GM18526 (cell line): Measurements from ENCODE around the gene CDC20.

Experiments
- POLR2A ChIP-seq: IDR thresholded peaks from 3 replicates; pipeline ENCODE4 v1.6.1; 2011; ENCODE audit not compliant: insufficient read length; ENCODE audit errors: extremely low read depth

Gene CDC20

GRCh38 chr1:43358746-43359693 lies at the start of gene CDC20:
CDC20 (plus strand) TSS chr1:43358981; CDS start chr1:43359216, 235 bp downstream.
- TF ChIP-seq POLR2A: peak; percentile 75

- TF ChIP-seq POLR2A: no peak
Measured at GRCh38 chr1:43309405-43310025, 49.3 kb upstream of the CDC20 start.

GRCh38 chr1:43311521-43311920 lies 47.3 kb upstream of the CDC20 start:
- TF ChIP-seq POLR2A: no peak

GRCh38 chr1:43312212-43312623 lies 46.6 kb upstream of the CDC20 start:
- TF ChIP-seq POLR2A: no peak

- TF ChIP-seq POLR2A: no peak
Measured at GRCh38 chr1:43312663-43313515, 45.9 kb upstream of the CDC20 start.

GRCh38 chr1:43313771-43314170 lies 45.0 kb upstream of the CDC20 start:
- TF ChIP-seq POLR2A: no peak

GRCh38 chr1:43314233-43314632 lies 44.5 kb upstream of the CDC20 start:
- TF ChIP-seq POLR2A: no peak

GRCh38 chr1:43315481-43315880 lies 43.3 kb upstream of the CDC20 start:
- no peak for TF ChIP-seq POLR2A

- no peak for TF ChIP-seq POLR2A
Measured at GRCh38 chr1:43315963-43316737, 42.6 kb upstream of the CDC20 start.

GRCh38 chr1:43316738-43317520 lies 41.9 kb upstream of the CDC20 start:
- no peak for TF ChIP-seq POLR2A

GRCh38 chr1:43317817-43318471 lies 40.8 kb upstream of the CDC20 start:
- TF ChIP-seq POLR2A: no peak

- no peak for TF ChIP-seq POLR2A
Measured at GRCh38 chr1:43318831-43319230, 40.0 kb upstream of the CDC20 start.

GRCh38 chr1:43319288-43319687 lies 39.5 kb upstream of the CDC20 start:
- no peak for TF ChIP-seq POLR2A
